Effector memory CD4-positive, alpha-beta T cell (primary cell): ENCODE results near the gene MMP27.
"Not testable (repeated sequence)": the region's sequence is repeated elsewhere in the genome, so short reads cannot be mapped to it uniquely, and the experiment has no call there.

Source experiments
- DNase-seq, 3 donors: peaks; one replicate each; pipeline ENCODE4 v3.0.0-alpha.2; 2020
- H3K27ac ChIP-seq: 2 replicates; pipeline ENCODE4 v1.7.0; 2013; ENCODE audit warnings: mild to moderate bottlenecking, low read length, moderate library complexity; ENCODE audit not compliant: insufficient read depth, poor library complexity, severe bottlenecking
- H3K27me3 ChIP-seq: replicated peaks from 2 replicates; pipeline ENCODE4 v1.7.0; 2013; ENCODE audit warnings: mild to moderate bottlenecking, low read length; ENCODE audit not compliant: insufficient read depth, control insufficient read depth, poor library complexity, severe bottlenecking
- H3K36me3 ChIP-seq: 2 replicates; pipeline ENCODE4 v1.7.0; 2013; ENCODE audit warnings: mild to moderate bottlenecking, low read length, moderate library complexity; ENCODE audit not compliant: control insufficient read depth, insufficient read depth
- H3K4me1 ChIP-seq: 2 replicates; pipeline ENCODE4 v1.7.0; 2013; ENCODE audit warnings: low read length, mild to moderate bottlenecking; ENCODE audit not compliant: control insufficient read depth, insufficient read depth, poor library complexity, severe bottlenecking
- H3K4me3 ChIP-seq: 2 replicates; pipeline ENCODE4 v1.7.0; 2013; ENCODE audit warnings: low read length, low read depth, mild to moderate bottlenecking; ENCODE audit not compliant: insufficient read depth, poor library complexity, severe bottlenecking
- H3K9me3 ChIP-seq: 2 replicates; pipeline ENCODE4 v1.7.0; 2013; ENCODE audit warnings: mild to moderate bottlenecking, low read length, moderate library complexity; ENCODE audit not compliant: control insufficient read depth
- total RNA-seq, 3 donors: gene quantifications; one replicate each; lab custom pipeline; 2026; lab: John Stamatoyannopoulos, UW

The MMP27 gene
- 0 reads per million in 3 donors for total RNA-seq

DNA sequence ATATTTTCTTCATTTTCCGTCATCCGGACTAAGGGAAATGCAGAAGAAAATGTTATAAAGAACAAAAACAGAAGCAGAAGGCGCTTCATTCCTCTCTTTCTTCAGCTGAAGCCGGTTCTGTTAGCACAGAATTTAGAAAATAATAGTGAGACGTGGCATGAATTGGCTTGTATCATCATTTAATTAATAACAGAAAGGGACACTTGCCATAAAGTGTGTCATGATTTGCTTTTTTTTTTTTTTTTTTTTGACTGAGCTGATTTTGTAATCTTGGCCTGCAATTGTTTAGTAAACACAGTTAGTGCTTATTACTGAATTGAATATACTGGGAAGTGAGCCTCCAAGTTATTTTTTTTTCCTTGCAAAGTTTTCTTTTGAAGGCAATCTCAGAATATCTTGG is at the start of gene MMP27:
Gene MMP27 (minus strand): TSS at position 144 of the 400 bp plus-strand sequence. CDS start 55 bp downstream, at position 89.
- no peak within 1 kb of the TSS for H3K27ac ChIP-seq
- no peaks in the 10 kb centered on the region for H3K9me3 ChIP-seq
- H3K36me3 ChIP-seq = no peaks in the 10 kb centered on the region
- H3K4me1 ChIP-seq = no peaks in the 10 kb centered on the region
- DNase-seq = no peak
- no peak within 1 kb of the TSS for H3K4me3 ChIP-seq
- H3K27me3 ChIP-seq = no peaks in the 10 kb centered on the region

DNA sequence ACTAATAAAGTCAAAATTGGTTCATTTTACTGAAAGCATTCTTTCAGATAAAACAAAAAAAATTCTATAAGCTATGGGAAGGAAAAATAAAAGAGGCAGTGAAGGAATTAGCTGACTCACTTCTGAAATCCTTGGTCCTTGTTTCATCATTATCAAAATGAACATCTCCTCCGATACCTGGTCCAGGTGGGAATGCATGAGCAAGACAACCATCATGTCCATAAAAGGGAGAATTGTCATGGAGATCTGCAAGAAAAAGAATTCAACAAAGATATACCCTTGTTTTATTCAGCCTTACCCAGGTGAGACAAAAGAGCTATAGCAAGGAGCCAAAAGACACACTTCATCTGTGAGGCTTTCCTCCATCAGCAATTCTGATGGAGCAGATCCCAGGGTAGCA is 47.7 kb upstream of the MMP27 start:
- H3K27me3 ChIP-seq = peaks cover 2% of the 10 kb centered on the region
- no peaks in the 10 kb centered on the region for H3K4me1 ChIP-seq
- H3K9me3 ChIP-seq = no peaks in the 10 kb centered on the region
- DNase-seq = no peak
- no peaks in the 10 kb centered on the region for H3K36me3 ChIP-seq
- no peak overlapping the region for H3K4me3 ChIP-seq
- H3K27ac ChIP-seq = no peak overlapping the region

- H3K27me3 ChIP-seq = no peaks in the 10 kb centered on the region
- no peak overlapping the region for H3K27ac ChIP-seq
- H3K36me3 ChIP-seq = no peaks in the 10 kb centered on the region
- H3K4me1 ChIP-seq = no peaks in the 10 kb centered on the region
- DNase-seq = no peak
- no peaks in the 10 kb centered on the region for H3K9me3 ChIP-seq
- H3K4me3 ChIP-seq = no peak overlapping the region
Observed at GRCh38 chr11:102751673-102752072, 46.1 kb upstream of the MMP27 start.

GRCh38 chr11:102749101-102749722 is 43.6 kb upstream of the MMP27 start:
- DNase-seq = no peak
- H3K4me1 ChIP-seq = no peaks in the 10 kb centered on the region
- no peaks in the 10 kb centered on the region for H3K9me3 ChIP-seq
- H3K4me3 ChIP-seq = no peak overlapping the region
- H3K27me3 ChIP-seq = no peaks in the 10 kb centered on the region
- H3K36me3 ChIP-seq = no peaks in the 10 kb centered on the region
- H3K27ac ChIP-seq = no peak overlapping the region

- DNase-seq, H3K27me3 ChIP-seq, H3K4me3 ChIP-seq, H3K36me3 ChIP-seq, H3K4me1 ChIP-seq, H3K9me3 ChIP-seq, H3K27ac ChIP-seq: not testable (repeated sequence)
Observed at GRCh38 chr11:102746746-102747578, 41.4 kb upstream of the MMP27 start.

DNA sequence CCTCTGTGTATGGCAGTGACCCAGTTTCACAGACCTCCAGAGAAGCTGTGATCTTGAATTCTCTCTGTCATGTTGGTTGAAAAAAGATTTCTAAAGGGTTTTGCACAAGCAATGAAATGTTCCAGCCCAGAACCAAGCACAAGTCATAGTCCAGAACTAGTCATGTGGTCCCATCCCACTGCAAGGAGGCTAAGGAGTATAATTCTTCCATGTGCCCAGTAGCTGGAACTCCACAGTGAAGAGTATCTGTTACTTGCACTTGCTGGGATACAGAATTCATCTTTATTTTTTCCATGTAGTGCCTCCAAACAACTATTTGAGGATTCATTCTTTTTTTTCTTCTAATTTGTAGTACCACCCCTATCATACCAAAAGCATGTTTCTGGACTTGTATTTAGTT is 29.1 kb upstream of the MMP27 start:
- Histone ChIP-seq H3K27ac (no peak overlapping the region), H3K4me3 (no peak overlapping the region), H3K36me3 (no peaks in the 10 kb centered on the region), H3K4me1 (no peaks in the 10 kb centered on the region), H3K9me3 (no peaks in the 10 kb centered on the region), H3K27me3 (no peaks in the 10 kb centered on the region)
- no peak for DNase-seq

DNA sequence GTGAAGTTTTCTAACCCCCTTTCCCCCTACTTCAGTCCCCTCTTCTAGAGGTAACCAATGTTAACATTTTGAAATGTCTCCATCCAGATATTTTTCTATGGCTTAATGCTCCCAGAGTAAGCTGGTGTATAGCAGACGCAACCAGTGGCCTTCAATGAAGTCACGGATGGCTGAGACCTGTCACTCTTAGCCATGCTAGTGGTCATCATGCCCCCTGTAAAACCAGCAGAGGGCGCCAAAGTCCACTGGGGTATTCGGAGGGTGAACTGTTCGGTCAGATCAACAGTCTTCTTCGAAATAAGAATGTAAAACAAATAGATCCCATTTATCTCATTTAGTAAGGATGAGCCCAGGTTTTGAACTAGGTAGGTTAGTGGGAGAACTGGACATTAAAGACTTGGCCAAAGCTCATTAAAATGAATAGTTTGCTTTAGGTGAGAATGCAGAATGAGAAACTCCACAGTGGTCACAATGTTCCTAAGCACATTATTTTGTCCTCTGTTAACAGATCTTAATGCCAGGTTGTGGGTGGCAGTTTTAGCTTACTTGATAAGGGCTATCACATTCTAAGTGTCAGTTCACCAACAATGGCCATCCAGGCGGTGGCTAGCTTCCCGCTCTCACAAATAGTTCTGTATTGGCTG is 27.8 kb upstream of the MMP27 start:
- no peaks in the 10 kb centered on the region for H3K27me3 ChIP-seq
- no peaks in the 10 kb centered on the region for H3K36me3 ChIP-seq
- no peak overlapping the region for H3K27ac ChIP-seq
- H3K4me1 ChIP-seq = no peaks in the 10 kb centered on the region
- H3K9me3 ChIP-seq = no peaks in the 10 kb centered on the region
- peak in 1 of 3 donors; percentile 1 for DNase-seq
- no peak overlapping the region for H3K4me3 ChIP-seq

- H3K4me3 ChIP-seq, H3K4me1 ChIP-seq, H3K27ac ChIP-seq, DNase-seq, H3K9me3 ChIP-seq, H3K36me3 ChIP-seq, H3K27me3 ChIP-seq: not testable (repeated sequence)
Observed at GRCh38 chr11:102730944-102731343, 25.4 kb upstream of the MMP27 start.

- H3K4me3 ChIP-seq = no peak overlapping the region
- H3K9me3 ChIP-seq = no peaks in the 10 kb centered on the region
- H3K36me3 ChIP-seq = no peaks in the 10 kb centered on the region
- DNase-seq = no peak
- H3K4me1 ChIP-seq = no peaks in the 10 kb centered on the region
- no peaks in the 10 kb centered on the region for H3K27me3 ChIP-seq
- no peak overlapping the region for H3K27ac ChIP-seq
Observed at GRCh38 chr11:102729849-102730815, 24.6 kb upstream of the MMP27 start.
